ENCODE data around the gene DICER1.

- no peak for TF ChIP-seq ZNF565 (CRISPR knock-in tag; conservative IDR thresholded peaks at IDR 0.05; ENCODE audit: low read depth)
- TF ChIP-seq ISL1 (CRISPR knock-in tag; IDR thresholded peaks at IDR 0.05): no peak
- TF ChIP-seq ESRRG (CRISPR knock-in tag; IDR thresholded peaks at IDR 0.05): no peak
- TF ChIP-seq PATZ1 (CRISPR knock-in tag; IDR thresholded peaks at IDR 0.05; ENCODE audit: borderline replicate concordance): no peak
- TF ChIP-seq CREB5 (CRISPR knock-in tag; IDR thresholded peaks at IDR 0.05; ENCODE audit: low read depth): no peak
- no peak for TF ChIP-seq OSR1 (CRISPR knock-in tag; IDR thresholded peaks at IDR 0.05)
- no peak for TF ChIP-seq ZFP3 (CRISPR knock-in tag; IDR thresholded peaks at IDR 0.05)
- TF ChIP-seq RARB (CRISPR knock-in tag; IDR thresholded peaks at IDR 0.05): no peak
- TF ChIP-seq ZNF8 (CRISPR knock-in tag; IDR thresholded peaks at IDR 0.05): no peak
- TF ChIP-seq CSRNP3 (CRISPR knock-in tag; IDR thresholded peaks at IDR 0.05): no peak
Observed at GRCh38 chr14:95180966-95181741, 23.8 kb upstream of the DICER1 start.

Measured in SK-N-SH treated with all-trans-retinoic acid at 6 μM for 48 hours (cell line).